ENCODE data around the gene RBM38. TPM values are rescaled to one million over a fixed set of nuclear protein-coding genes. Genes with fewer than 3 reads are reported as not detected.

RBM38 gene
- total and polyA plus RNA-seq, 9 of the 15 experiments (the other 6 are each of a cell fraction or from before 2014, with no cell fraction given): 0.28 to 82.4 (median 33.2) TPM

DNA sequence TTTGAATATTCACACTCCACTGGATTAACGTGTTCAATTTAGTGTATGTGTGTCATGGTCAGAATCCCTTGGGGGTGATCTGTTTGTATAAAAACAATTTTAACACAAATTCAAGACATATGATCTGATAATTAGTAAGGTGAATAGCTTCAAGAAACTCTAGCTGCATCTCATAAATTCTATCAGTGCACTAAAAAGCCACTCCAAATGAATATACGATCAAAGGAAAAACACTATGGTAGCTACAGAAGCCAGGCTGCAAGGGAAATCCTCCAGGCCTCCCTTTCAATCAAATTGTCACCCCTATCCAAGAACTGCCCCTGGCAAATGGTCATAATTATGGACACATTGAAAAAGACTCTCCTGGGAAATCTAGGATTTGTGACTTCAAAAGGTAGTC lies 49.5 kb upstream of the RBM38 start:
- in situ Hi-C loops (cut with MboI) (loop anchor here (5.0 kb wide), 1 partner anchor 254 kb away; no protein-coding TSS in a partner anchor), intact Hi-C loops (cut with micrococcal nuclease) (loop anchor here (10.0 kb wide), 1 partner anchor 787 kb away; no protein-coding TSS in a partner anchor)
- TF ChIP-seq DIDO1 (tag; IDR thresholded peaks at IDR 0.05; ENCODE audit: low read depth) (no peak), ZNF146 (CRISPR knock-in tag; IDR thresholded peaks at IDR 0.05; ENCODE audit: unreplicated experiment) (no peak), RFX7 (CRISPR knock-in tag; IDR thresholded peaks at IDR 0.05) (no peak), NR2C1 (IDR thresholded peaks at IDR 0.05) (no peak), NR2C1 (tag; IDR thresholded peaks at IDR 0.05) (no peak), FOS (IDR thresholded peaks at IDR 0.05; ENCODE audit: extremely low read depth, insufficient read length) (no peak), ZBTB8A (IDR thresholded peaks at IDR 0.05; ENCODE audit: partially characterized antibody) (no peak)
- no peak overlapping the region for H3K4me3 ChIP-seq
- DNase-seq (ENCODE audit: extremely low read depth in 1 of 4, low spot score in 3 of 4) (no peak), FAIRE-seq (no peak), ATAC-seq (no peak)
- ChIA-PET CTCF (ENCODE audit: low intra/inter-chr PET ratio) (no interaction called here), POLR2A (no interaction called here)
- H3K9me3 ChIP-seq (replicated peaks; ENCODE audit: control insufficient read depth, insufficient read depth, low read depth, low read length): no peaks in the 10 kb centered on the region
- no peak overlapping the region for H3K9ac ChIP-seq (ENCODE audit: insufficient read depth in 1 of 2, low read depth in 2 of 2, low read length in 2 of 2)
- no peaks in the 10 kb centered on the region for H3K4me1 ChIP-seq (replicated peaks in 1 of 2; ENCODE audit: control insufficient read depth in 2 of 2, insufficient read depth in 2 of 2, low read length in 2 of 2)
- H3K27ac ChIP-seq (ENCODE audit: extremely low read depth, low read depth, low read length): no peak overlapping the region
- H3K4me2 ChIP-seq (ENCODE audit: insufficient read depth, low read length): no peak overlapping the region
- peaks cover 3% of the 10 kb centered on the region in 2 experiments; a peak in 3 of 5 replicates for H3K27me3 ChIP-seq (ENCODE audit: control insufficient read depth in 2 of 2, insufficient read depth in 2 of 2, low read length in 2 of 2)
- H4K20me1 ChIP-seq (replicated peaks; ENCODE audit: control insufficient read depth, insufficient read depth, low read length): no peaks in the 10 kb centered on the region
- no peaks in the 10 kb centered on the region for H3K9me1 ChIP-seq (ENCODE audit: control insufficient read depth, insufficient read depth, low read length)
- H2AFZ ChIP-seq (ENCODE audit: low read depth, low read length): no peak overlapping the region
- 3% methylated on average over 2 of the region's 2 CpGs for WGBS (ENCODE audit: insufficient coverage, low coverage, missing lambda C conversion rate)
- H3K79me2 ChIP-seq (ENCODE audit: control insufficient read depth, insufficient read depth, low read length): no peaks in the 10 kb centered on the region
- H3K36me3 ChIP-seq (ENCODE audit: control insufficient read depth, insufficient read depth, low read length): no peaks in the 10 kb centered on the region
- no TSS peak for BruUV-seq (replicated peaks)

DNA sequence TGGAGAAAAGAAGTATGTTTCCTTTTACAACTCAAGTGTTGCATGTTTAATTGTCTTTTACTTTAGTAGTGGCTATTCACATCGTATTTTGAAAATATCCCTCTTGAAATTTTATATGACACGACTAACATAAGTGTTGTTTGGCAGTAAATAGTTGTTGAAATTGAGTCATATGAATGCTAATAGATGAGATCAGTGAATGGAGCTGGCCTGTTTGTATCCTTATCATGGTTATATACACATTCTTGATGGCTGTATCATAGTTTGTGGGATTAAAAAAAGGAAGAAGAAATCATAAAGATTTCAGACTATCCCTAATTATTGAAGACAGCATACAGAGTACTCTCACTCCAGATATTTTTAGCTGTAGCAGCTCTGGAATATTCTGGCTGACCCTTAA lies 48.4 kb upstream of the RBM38 start:
- Histone ChIP-seq H3K4me3 (no peak overlapping the region), H2AFZ (ENCODE audit: low read depth, low read length) (no peak overlapping the region), H3K27me3 (ENCODE audit: control insufficient read depth in 2 of 2, insufficient read depth in 2 of 2, low read length in 2 of 2) (peaks cover 0 to 2% of the 10 kb centered on the region in 2 experiments; a peak in 2 of 5 replicates), H3K9me3 (replicated peaks; ENCODE audit: control insufficient read depth, insufficient read depth, low read depth, low read length) (no peaks in the 10 kb centered on the region), H3K4me1 (replicated peaks in 1 of 2; ENCODE audit: control insufficient read depth in 2 of 2, insufficient read depth in 2 of 2, low read length in 2 of 2) (no peaks in the 10 kb centered on the region), H3K79me2 (ENCODE audit: control insufficient read depth, insufficient read depth, low read length) (no peaks in the 10 kb centered on the region), H3K9me1 (ENCODE audit: control insufficient read depth, insufficient read depth, low read length) (no peaks in the 10 kb centered on the region), H3K27ac (ENCODE audit: extremely low read depth, low read depth, low read length) (no peak overlapping the region), H3K36me3 (ENCODE audit: control insufficient read depth, insufficient read depth, low read length) (no peaks in the 10 kb centered on the region), H3K4me2 (ENCODE audit: insufficient read depth, low read length) (no peak overlapping the region), H3K9ac (ENCODE audit: insufficient read depth in 1 of 2, low read depth in 2 of 2, low read length in 2 of 2) (no peak overlapping the region), H4K20me1 (replicated peaks; ENCODE audit: control insufficient read depth, insufficient read depth, low read length) (no peaks in the 10 kb centered on the region)
- DNase-seq (ENCODE audit: extremely low read depth in 1 of 4, low spot score in 3 of 4) (no peak), FAIRE-seq (no peak), ATAC-seq (no peak)
- 3% methylated on average over 2 of the region's 2 CpGs for WGBS (ENCODE audit: insufficient coverage, low coverage, missing lambda C conversion rate)
- no TSS peak for BruUV-seq (replicated peaks)
- ChIA-PET CTCF (ENCODE audit: low intra/inter-chr PET ratio) (no interaction called here), POLR2A (no interaction called here)
- in situ Hi-C loops (cut with MboI): loop anchor here (5.0 kb wide), 1 partner anchor 256 kb away; no protein-coding TSS in a partner anchor
- intact Hi-C loops (cut with micrococcal nuclease): loop anchor here (10.0 kb wide), 1 partner anchor 788 kb away; no protein-coding TSS in a partner anchor
- no peak for TF ChIP-seq SPI1 (IDR thresholded peaks at IDR 0.05; ENCODE audit: borderline replicate concordance, low read depth, low read length)
- no peak for TF ChIP-seq REST (IDR thresholded peaks at IDR 0.05; ENCODE audit: borderline replicate concordance)
- TF ChIP-seq REST (CRISPR knock-in tag; IDR thresholded peaks at IDR 0.05; ENCODE audit: low read depth): no peak
